Caco-2 (cell line): ENCODE data around the gene TBX10. TPM values are rescaled to one million over a fixed set of nuclear protein-coding genes. Genes with fewer than 3 reads are reported as not detected.

Source experiments
- BruUV-seq: library from RNA; stranded (reverse); fragments of 400-500 nt; replicated peaks from 2 replicates; lab custom pipeline; 2021; lab: Mats Ljungman, UMichigan
- CTCF ChIA-PET: fragments of 300-600 bp; sonication (Branson Sonifier 250); formaldehyde crosslinking; loops from one replicate; lab custom pipeline; 2022; ENCODE audit warnings: antibody characterized with exemption; lab: Charles Lee
- POLR2A ChIA-PET: fragments of 300-600 bp; sonication (Branson Sonifier 250); formaldehyde crosslinking; loops from one replicate; lab custom pipeline; 2022; ENCODE audit warnings: antibody characterized with exemption; lab: Charles Lee
- DNase-seq, 2 experiments: peaks; one replicate each; pipeline versions ENCODE4 v3.0.0 to v3.0.0-alpha.2; 2020 to 2022
- H3K27me3 ChIP-seq: replicated peaks from 2 replicates; pipeline ENCODE4 v1.6.0; 2011; ENCODE audit warnings: low read length; ENCODE audit not compliant: control insufficient read depth, insufficient read depth
- H3K36me3 ChIP-seq: 2 replicates; pipeline ENCODE4 v1.5.1; 2011; ENCODE audit warnings: low read length; ENCODE audit not compliant: control insufficient read depth, insufficient read depth
- H3K4me1 ChIP-seq: fragments of 250-450 bp; sonication (Bioruptor Pico); 2 replicates; pipeline ENCODE4 v1.5.1; 2020; ENCODE audit warnings: mild to moderate bottlenecking
- H3K4me3 ChIP-seq: 2 replicates; pipeline ENCODE4 v1.5.1; 2011; ENCODE audit warnings: low read depth, mild to moderate bottlenecking, control low read depth, low read length
- H3K9me3 ChIP-seq: fragments of 250-450 bp; sonication (Bioruptor Pico); 2 replicates; pipeline ENCODE4 v1.5.1; 2020; ENCODE audit warnings: mild to moderate bottlenecking, moderate library complexity
- H3K27ac Mint-ChIP-seq: one replicate; pipeline ENCODE4 v1.8.0; 2022; ENCODE audit warnings: mixed read lengths; ENCODE audit not compliant: unreplicated experiment
- H3K27me3 Mint-ChIP-seq: one replicate; pipeline ENCODE4 v1.8.0; 2022; ENCODE audit warnings: mixed read lengths; ENCODE audit not compliant: insufficient read depth, unreplicated experiment
- H3K36me3 Mint-ChIP-seq: one replicate; pipeline ENCODE4 v1.8.0; 2022; ENCODE audit warnings: mild to moderate bottlenecking, mixed read lengths; ENCODE audit not compliant: insufficient read depth, unreplicated experiment
- H3K4me1 Mint-ChIP-seq: one replicate; pipeline ENCODE4 v1.8.0; 2022; ENCODE audit warnings: low read depth, mixed read lengths; ENCODE audit not compliant: unreplicated experiment
- H3K4me3 Mint-ChIP-seq: one replicate; pipeline ENCODE4 v1.8.0; 2022; ENCODE audit warnings: mild to moderate bottlenecking, moderate library complexity, mixed read lengths; ENCODE audit not compliant: unreplicated experiment
- H3K9me3 Mint-ChIP-seq: one replicate; pipeline ENCODE4 v1.8.0; 2022; ENCODE audit warnings: mixed read lengths; ENCODE audit not compliant: unreplicated experiment
- CTCF ChIP-seq, 2 experiments: fragments of 200-600 bp in 1 of 2; IDR thresholded peaks; 1 replicate in 1 of 2; 2 replicates in 1 of 2; pipeline versions ENCODE4 v1.5.1 to v1.8.0; 2011 to 2022; ENCODE audit warnings: antibody characterized with exemption in 1 of 2, control low read depth in 1 of 2, inconsistent platforms in 1 of 2, low read depth in 1 of 2, low read length in 1 of 2, mild to moderate bottlenecking in 1 of 2, moderate library complexity in 1 of 2; ENCODE audit not compliant: insufficient read depth in 1 of 2, severe bottlenecking in 1 of 2, unreplicated experiment in 1 of 2
- intact Hi-C: fragments of 100-400 bp; cut with micrococcal nuclease; formaldehyde crosslinking; loops from one replicate; pipeline ENCODE4 v1.10.0; 2022; ENCODE audit not compliant: unreplicated experiment
- total RNA-seq: library from RNA; stranded (reverse); gene quantifications from 2 replicates; pipeline ENCODE4 v1.2.3, GENCODE V29; 2022

TBX10 gene
- total RNA-seq, 1 experiment from 2014 or later, result not detected

GRCh38 chr11:67640758-67641337, 1.3 kb upstream of the TBX10 start:
- Mint-ChIP-seq H3K36me3 (no peaks in the 10 kb centered on the region), H3K4me1 (no peaks in the 10 kb centered on the region), H3K4me3 (no peak overlapping the region), H3K27ac (no peak overlapping the region), H3K9me3 (no peaks in the 10 kb centered on the region), H3K27me3 (no peaks in the 10 kb centered on the region)
- H3K9me3 ChIP-seq, result peaks cover 8% of the 10 kb centered on the region; the same call in 1 of the 2 replicates
- DNase-seq, result no peak
- intact Hi-C loops, result loop anchor here (1.0 kb wide), 1 partner anchor 18 kb away; no protein-coding TSS in a partner anchor
- no peaks in the 10 kb centered on the region for H3K36me3 ChIP-seq
- BruUV-seq, result no TSS peak
- H3K27me3 ChIP-seq, result no peaks in the 10 kb centered on the region
- H3K4me3 ChIP-seq, result no peak overlapping the region
- ChIA-PET CTCF (interaction anchor here (0.6 to 2.8 kb wide), 5 partner anchors 8 to 151 kb away, joined by 3 to 18 read pairs (median 4); partner anchors contain the start of gene NUDT8), POLR2A (no interaction called here)
- TF ChIP-seq CTCF (IDR thresholded peaks at IDR 0.05; ENCODE audit: insufficient read depth in 1 of 2, low read depth in 1 of 2, low read length in 1 of 2, severe bottlenecking in 1 of 2, unreplicated experiment in 1 of 2), result no peak
- H3K4me1 ChIP-seq, result 0 out of 2 replicates have a peak, but pooled peaks cover 3% of the 10 kb centered on the region

- peak; percentile 86 to 96 for TF ChIP-seq CTCF (IDR thresholded peaks at IDR 0.05; ENCODE audit: insufficient read depth in 1 of 2, low read depth in 1 of 2, low read length in 1 of 2, severe bottlenecking in 1 of 2, unreplicated experiment in 1 of 2)
- intact Hi-C loops, result loop anchor here (1.0 kb wide), 1 partner anchor 19 kb away; no protein-coding TSS in a partner anchor
- no peak overlapping the region for H3K4me3 Mint-ChIP-seq
- Histone ChIP-seq H3K27me3 (no peaks in the 10 kb centered on the region), H3K36me3 (no peaks in the 10 kb centered on the region), H3K4me1 (0 out of 2 replicates have a peak, but pooled peaks cover 3% of the 10 kb centered on the region), H3K9me3 (peaks cover 8% of the 10 kb centered on the region; the same call in 1 of the 2 replicates), H3K4me3 (no peak overlapping the region)
- no peaks in the 10 kb centered on the region for H3K36me3 Mint-ChIP-seq
- DNase-seq, result peak; percentile 87 to 88
- BruUV-seq, result no TSS peak
- ChIA-PET POLR2A (no interaction called here), CTCF (interaction anchor here (0.5 to 2.8 kb wide), 6 partner anchors 8 to 298 kb away, joined by 3 to 18 read pairs (median 4); partner anchors contain the start of gene NUDT8)
- no peaks in the 10 kb centered on the region for H3K27me3 Mint-ChIP-seq
- no peaks in the 10 kb centered on the region for H3K4me1 Mint-ChIP-seq
- H3K27ac Mint-ChIP-seq, result no peak overlapping the region
- no peaks in the 10 kb centered on the region for H3K9me3 Mint-ChIP-seq
Observed at GRCh38 chr11:67640021-67640757, 626 bp upstream of the TBX10 start.
